ENCODE measurements around the gene FOXF1. TPM values are rescaled to one million over a fixed set of nuclear protein-coding genes. Genes with fewer than 3 reads are reported as not detected.

FOXF1 gene
- total RNA-seq: not detected

- peak within 1 kb of the TSS; percentile 63 for H3K4me3 Mint-ChIP-seq
- DNase-seq: no peak
- peaks cover 15% of the 10 kb centered on the region for H3K4me1 Mint-ChIP-seq
- ChIA-PET CTCF (no interaction called here), POLR2A (no interaction called here)
- H3K36me3 Mint-ChIP-seq (ENCODE audit: low read depth): no peaks in the 10 kb centered on the region
- peaks cover 66% of the 10 kb centered on the region for H3K27me3 Mint-ChIP-seq
- H3K27ac Mint-ChIP-seq: no peak within 1 kb of the TSS
- H3K9me3 Mint-ChIP-seq: no peaks in the 10 kb centered on the region
These were observed at the start of gene FOXF1 for GRCh38 chr16:86510465-86511261. TSS of gene FOXF1 (plus strand) at chr16:86510527. CDS start at chr16:86510570, 43 bp downstream.

- no peak overlapping the region for H3K4me3 Mint-ChIP-seq
- H3K36me3 Mint-ChIP-seq (ENCODE audit: low read depth): no peaks in the 10 kb centered on the region
- POLR2A ChIA-PET: no interaction called here
- H3K4me1 Mint-ChIP-seq: no peaks in the 10 kb centered on the region
- peaks cover 11% of the 10 kb centered on the region for H3K9me3 Mint-ChIP-seq
- no peak overlapping the region for H3K27ac Mint-ChIP-seq
- CTCF ChIA-PET: no interaction called here
- no peaks in the 10 kb centered on the region for H3K27me3 Mint-ChIP-seq
- DNase-seq: no peak
These were observed 49.3 kb upstream of the FOXF1 start for GRCh38 chr16:86461037-86461436.

GRCh38 chr16:86462334-86463084 is 47.8 kb upstream of the FOXF1 start:
- ChIA-PET POLR2A (no interaction called here), CTCF (no interaction called here)
- no peak for DNase-seq
- H3K27me3 Mint-ChIP-seq: no peaks in the 10 kb centered on the region
- H3K4me3 Mint-ChIP-seq: no peak overlapping the region
- no peak overlapping the region for H3K27ac Mint-ChIP-seq
- no peaks in the 10 kb centered on the region for H3K36me3 Mint-ChIP-seq (ENCODE audit: low read depth)
- no peaks in the 10 kb centered on the region for H3K4me1 Mint-ChIP-seq
- peaks cover 11% of the 10 kb centered on the region for H3K9me3 Mint-ChIP-seq

GRCh38 chr16:86464044-86464443 is 46.3 kb upstream of the FOXF1 start:
- Mint-ChIP-seq H3K4me3 (no peak overlapping the region), H3K27me3 (no peaks in the 10 kb centered on the region), H3K9me3 (peaks cover 11% of the 10 kb centered on the region), H3K36me3 (ENCODE audit: low read depth) (no peaks in the 10 kb centered on the region), H3K4me1 (no peaks in the 10 kb centered on the region), H3K27ac (no peak overlapping the region)
- ChIA-PET CTCF (no interaction called here), POLR2A (no interaction called here)
- no peak for DNase-seq

- CTCF ChIA-PET: no interaction called here
- no peak overlapping the region for H3K27ac Mint-ChIP-seq
- H3K4me1 Mint-ChIP-seq: no peaks in the 10 kb centered on the region
- POLR2A ChIA-PET: no interaction called here
- H3K9me3 Mint-ChIP-seq: peaks cover 11% of the 10 kb centered on the region
- H3K27me3 Mint-ChIP-seq: no peaks in the 10 kb centered on the region
- DNase-seq: no peak
- H3K4me3 Mint-ChIP-seq: no peak overlapping the region
- no peaks in the 10 kb centered on the region for H3K36me3 Mint-ChIP-seq (ENCODE audit: low read depth)
These were observed 44.9 kb upstream of the FOXF1 start for GRCh38 chr16:86465434-86465833.

GRCh38 chr16:86466696-86467406 is 43.5 kb upstream of the FOXF1 start:
- H3K9me3 Mint-ChIP-seq: peaks cover 8% of the 10 kb centered on the region
- ChIA-PET POLR2A (no interaction called here), CTCF (no interaction called here)
- H3K27ac Mint-ChIP-seq: no peak overlapping the region
- H3K4me1 Mint-ChIP-seq: no peaks in the 10 kb centered on the region
- H3K27me3 Mint-ChIP-seq: no peaks in the 10 kb centered on the region
- no peaks in the 10 kb centered on the region for H3K36me3 Mint-ChIP-seq (ENCODE audit: low read depth)
- DNase-seq: no peak
- H3K4me3 Mint-ChIP-seq: no peak overlapping the region

GRCh38 chr16:86467490-86467889 is 42.8 kb upstream of the FOXF1 start:
- CTCF ChIA-PET: no interaction called here
- POLR2A ChIA-PET: no interaction called here
- Mint-ChIP-seq H3K4me3 (no peak overlapping the region), H3K4me1 (no peaks in the 10 kb centered on the region), H3K36me3 (ENCODE audit: low read depth) (no peaks in the 10 kb centered on the region), H3K27ac (no peak overlapping the region), H3K9me3 (peaks cover 8% of the 10 kb centered on the region), H3K27me3 (no peaks in the 10 kb centered on the region)
- no peak for DNase-seq

GRCh38 chr16:86470964-86471363 is 39.4 kb upstream of the FOXF1 start:
- H3K9me3 Mint-ChIP-seq: no peaks in the 10 kb centered on the region
- H3K36me3 Mint-ChIP-seq (ENCODE audit: low read depth): no peaks in the 10 kb centered on the region
- H3K27me3 Mint-ChIP-seq: peaks cover 6% of the 10 kb centered on the region
- CTCF ChIA-PET: no interaction called here
- POLR2A ChIA-PET: no interaction called here
- no peak for DNase-seq
- no peak overlapping the region for H3K27ac Mint-ChIP-seq
- H3K4me3 Mint-ChIP-seq: no peak overlapping the region
- no peaks in the 10 kb centered on the region for H3K4me1 Mint-ChIP-seq

GRCh38 chr16:86471896-86472295 is 38.4 kb upstream of the FOXF1 start:
- ChIA-PET POLR2A (no interaction called here), CTCF (no interaction called here)
- Mint-ChIP-seq H3K9me3 (no peaks in the 10 kb centered on the region), H3K4me3 (no peak overlapping the region), H3K27me3 (peaks cover 6% of the 10 kb centered on the region), H3K27ac (no peak overlapping the region), H3K4me1 (no peaks in the 10 kb centered on the region), H3K36me3 (ENCODE audit: low read depth) (no peaks in the 10 kb centered on the region)
- no peak for DNase-seq

GRCh38 chr16:86472366-86472765 is 38.0 kb upstream of the FOXF1 start:
- POLR2A ChIA-PET: no interaction called here
- no peaks in the 10 kb centered on the region for H3K4me1 Mint-ChIP-seq
- no peak overlapping the region for H3K4me3 Mint-ChIP-seq

GRCh38 chr16:86476956-86477534 is 33.3 kb upstream of the FOXF1 start:
- ChIA-PET CTCF (interaction anchor here (1.3 kb wide), 1 partner anchor 40 kb away, joined by 4 read pairs; no protein-coding TSS in a partner anchor), POLR2A (no interaction called here)
- Mint-ChIP-seq H3K36me3 (ENCODE audit: low read depth) (no peaks in the 10 kb centered on the region), H3K4me3 (no peak overlapping the region), H3K27me3 (peaks cover 17% of the 10 kb centered on the region), H3K9me3 (no peaks in the 10 kb centered on the region), H3K4me1 (no peaks in the 10 kb centered on the region), H3K27ac (no peak overlapping the region)
- DNase-seq: no peak

More at GRCh38 chr16:86472366-86472765, 38.0 kb upstream of the FOXF1 start:
- Mint-ChIP-seq H3K9me3 (no peaks in the 10 kb centered on the region), H3K36me3 (ENCODE audit: low read depth) (no peaks in the 10 kb centered on the region), H3K27ac (no peak overlapping the region), H3K27me3 (peaks cover 9% of the 10 kb centered on the region)
- DNase-seq: no peak
- CTCF ChIA-PET: no interaction called here

- H3K36me3 Mint-ChIP-seq (ENCODE audit: low read depth): no peaks in the 10 kb centered on the region
- no peaks in the 10 kb centered on the region for H3K4me1 Mint-ChIP-seq
- H3K27me3 Mint-ChIP-seq: peaks cover 17% of the 10 kb centered on the region
- H3K27ac Mint-ChIP-seq: no peak overlapping the region
- no peak for DNase-seq
- H3K4me3 Mint-ChIP-seq: no peak overlapping the region
- CTCF ChIA-PET: interaction anchor here (1.3 kb wide), 1 partner anchor 39 kb away, joined by 4 read pairs; no protein-coding TSS in a partner anchor
- no peaks in the 10 kb centered on the region for H3K9me3 Mint-ChIP-seq
- POLR2A ChIA-PET: no interaction called here
These were observed 32.7 kb upstream of the FOXF1 start for GRCh38 chr16:86477642-86478041.

- no peak for DNase-seq
- Mint-ChIP-seq H3K27ac (no peak overlapping the region), H3K27me3 (peaks cover 17% of the 10 kb centered on the region), H3K36me3 (ENCODE audit: low read depth) (no peaks in the 10 kb centered on the region), H3K9me3 (no peaks in the 10 kb centered on the region), H3K4me3 (no peak overlapping the region), H3K4me1 (no peaks in the 10 kb centered on the region)
- ChIA-PET POLR2A (no interaction called here), CTCF (no interaction called here)
These were observed 31.5 kb upstream of the FOXF1 start for GRCh38 chr16:86478779-86479178.

Measured in activated CD4-positive, alpha-beta T cell treated with anti-CD3 and anti-CD28 coated beads, Interleukin-2, amount 10 ng/mL, durations not matched to agents 7 days and 5 days (primary cell).